Measurements from ENCODE around the gene WNT8A. TPM values are rescaled to one million over a fixed set of nuclear protein-coding genes. Genes with fewer than 3 reads are reported as not detected.

Gene WNT8A
- total and polyA plus RNA-seq, 2 donors (not counting 1 experiment from before 2014, with no cell fraction given), result not detected

DNA sequence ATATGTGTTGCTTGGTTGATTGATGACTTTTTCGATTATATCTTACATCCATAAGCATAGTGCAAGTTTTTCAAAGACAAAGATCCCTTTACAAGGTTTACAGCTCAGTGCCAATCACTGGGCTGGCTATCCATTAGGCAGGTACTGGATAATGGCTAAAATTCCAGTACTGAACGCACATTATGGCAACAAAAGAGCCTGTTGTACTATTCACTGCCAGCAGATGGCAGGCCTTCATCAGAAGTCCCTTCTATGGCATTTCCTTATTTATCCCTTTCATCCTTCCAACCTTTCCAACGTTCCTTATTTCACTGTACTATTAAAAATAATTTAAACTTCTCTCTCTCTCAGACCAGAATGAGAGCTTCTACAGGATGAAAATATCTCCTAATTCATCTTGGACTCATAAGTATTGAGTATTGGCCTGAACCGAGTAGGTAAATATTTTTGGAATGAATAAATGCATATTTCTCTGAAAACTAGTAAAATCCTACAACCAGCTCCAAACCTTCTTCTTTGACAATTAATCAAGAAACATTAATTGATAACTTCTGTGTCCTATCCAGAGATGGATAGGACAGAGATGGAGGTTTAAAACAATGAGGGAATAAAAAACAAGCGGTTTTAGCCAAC lies 6.7 kb upstream of the WNT8A start:
- no peaks in the 10 kb centered on the region for H3K9me3 ChIP-seq (ENCODE audit: control extremely low read depth in 1 of 3, control insufficient read depth in 2 of 3, insufficient read depth in 1 of 3, low read length in 2 of 3)
- ChIA-PET CTCF (interaction anchor here (0.8 to 11.8 kb wide), 33 partner anchors 8 to 331 kb away, joined by 3 to 278 read pairs (median 5); partner anchors contain the start of genes BRD8 and KIF20A), POLR2A (no interaction called here)
- H3K4me1 ChIP-seq (ENCODE audit: control insufficient read depth in 2 of 2, insufficient read depth in 2 of 2, low read length in 2 of 2), result peaks cover 3 to 15% of the 10 kb centered on the region in 2 donors
- intact Hi-C loops (cut with micrococcal nuclease), result loop anchor here (1.0 kb wide), 1 partner anchor 56 kb away; no protein-coding TSS in a partner anchor
- H3K79me2 ChIP-seq (ENCODE audit: control insufficient read depth, insufficient read depth, low read length), result no peaks in the 10 kb centered on the region
- H3K9ac ChIP-seq (ENCODE audit: low read length), result no peak overlapping the region
- no peaks in the 10 kb centered on the region for H3K36me3 ChIP-seq (replicated peaks in 1 of 2; ENCODE audit: control extremely low read depth in 1 of 2, control insufficient read depth in 1 of 2, extremely low read depth in 1 of 2, insufficient read depth in 2 of 2, low read length in 1 of 2)
- no peak overlapping the region for H3K4me3 ChIP-seq (ENCODE audit: control extremely low read depth in 1 of 5, extremely low read depth in 1 of 5, insufficient read depth in 1 of 5, low read depth in 2 of 5, low read length in 4 of 5)
- no CpG with 5 or more reads among the region's 5 CpGs for WGBS (ENCODE audit: insufficient coverage)
- H3K27ac ChIP-seq (ENCODE audit: low read length in 2 of 2), result no peak overlapping the region
- DNase-seq, result peak; percentile 71
- H4K20me1 ChIP-seq (ENCODE audit: control insufficient read depth, insufficient read depth, low read length, poor library complexity, severe bottlenecking), result no peaks in the 10 kb centered on the region
- no peak for TF ChIP-seq EZH2 (IDR thresholded peaks at IDR 0.05; ENCODE audit: borderline replicate concordance, insufficient read depth, low read depth, low read length, poor library complexity, severe bottlenecking)
- TF ChIP-seq, protein P1, sequence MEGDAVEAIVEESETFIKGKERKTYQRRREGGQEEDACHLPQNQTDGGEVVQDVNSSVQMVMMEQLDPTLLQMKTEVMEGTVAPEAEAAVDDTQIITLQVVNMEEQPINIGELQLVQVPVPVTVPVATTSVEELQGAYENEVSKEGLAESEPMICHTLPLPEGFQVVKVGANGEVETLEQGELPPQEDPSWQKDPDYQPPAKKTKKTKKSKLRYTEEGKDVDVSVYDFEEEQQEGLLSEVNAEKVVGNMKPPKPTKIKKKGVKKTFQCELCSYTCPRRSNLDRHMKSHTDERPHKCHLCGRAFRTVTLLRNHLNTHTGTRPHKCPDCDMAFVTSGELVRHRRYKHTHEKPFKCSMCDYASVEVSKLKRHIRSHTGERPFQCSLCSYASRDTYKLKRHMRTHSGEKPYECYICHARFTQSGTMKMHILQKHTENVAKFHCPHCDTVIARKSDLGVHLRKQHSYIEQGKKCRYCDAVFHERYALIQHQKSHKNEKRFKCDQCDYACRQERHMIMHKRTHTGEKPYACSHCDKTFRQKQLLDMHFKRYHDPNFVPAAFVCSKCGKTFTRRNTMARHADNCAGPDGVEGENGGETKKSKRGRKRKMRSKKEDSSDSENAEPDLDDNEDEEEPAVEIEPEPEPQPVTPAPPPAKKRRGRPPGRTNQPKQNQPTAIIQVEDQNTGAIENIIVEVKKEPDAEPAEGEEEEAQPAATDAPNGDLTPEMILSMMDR (IDR thresholded peaks at IDR 0.05), result peak; percentile 99
- no peaks in the 10 kb centered on the region for H3K9me3 Mint-ChIP-seq (ENCODE audit: insufficient read depth)
- H3K4me1 Mint-ChIP-seq, result peaks cover 10% of the 10 kb centered on the region
- no peak overlapping the region for H3K4me3 Mint-ChIP-seq
- H3K27me3 Mint-ChIP-seq, result no peaks in the 10 kb centered on the region
- no peak overlapping the region for H3K4me2 ChIP-seq (replicated peaks; ENCODE audit: low read depth, low read length, poor library complexity, severe bottlenecking)
- no peak overlapping the region for H2AFZ ChIP-seq (ENCODE audit: insufficient read depth, low read depth, low read length, poor library complexity, severe bottlenecking)
- H3K27me3 ChIP-seq (replicated peaks in 1 of 4; ENCODE audit: control extremely low read depth in 1 of 4, control insufficient read depth in 3 of 4, insufficient read depth in 4 of 4, low read length in 3 of 4), result no peaks in the 10 kb centered on the region
- no peak overlapping the region for H3K27ac Mint-ChIP-seq
- peak; percentile 53 for ATAC-seq (ENCODE audit: low read depth)

DNA sequence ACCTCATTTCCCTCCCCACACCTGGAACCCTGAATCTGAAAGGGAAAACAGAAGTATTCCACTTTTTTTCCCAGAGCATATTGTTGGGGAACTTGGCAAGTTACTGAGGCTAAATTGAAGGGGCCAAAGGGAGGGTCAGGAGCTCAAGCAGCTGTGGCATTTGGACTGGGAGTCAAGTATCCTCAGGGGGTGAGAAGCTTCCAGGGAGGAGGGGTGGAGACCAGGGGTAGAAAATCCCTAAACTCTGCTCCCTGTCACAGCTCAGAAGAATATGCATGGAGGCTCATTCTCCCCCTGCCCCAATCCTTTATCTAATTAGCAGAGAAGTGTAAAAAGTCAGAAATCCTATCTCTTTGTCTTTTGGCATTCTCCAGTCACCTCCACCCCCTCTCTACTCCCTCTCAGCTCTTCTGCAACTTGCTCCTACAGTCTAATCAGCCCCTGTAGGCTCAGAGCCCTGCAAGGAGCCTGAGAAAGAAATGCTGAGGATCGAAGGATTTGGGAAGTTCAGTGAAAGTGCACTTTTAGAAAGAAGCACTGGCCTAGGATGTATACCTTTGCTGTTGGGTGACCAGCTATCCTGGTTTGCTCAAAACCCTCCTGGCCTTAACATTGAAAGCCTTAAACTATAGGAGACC lies 5.7 kb upstream of the WNT8A start:
- ChIA-PET POLR2A (interaction anchor here (0.6 kb wide), 1 partner anchor 55 kb away, joined by 4 read pairs; no protein-coding TSS in a partner anchor), CTCF (interaction anchor here (0.6 to 11.8 kb wide), 30 partner anchors 10 to 335 kb away, joined by 3 to 278 read pairs (median 5); partner anchors contain the start of genes BRD8 and KIF20A)
- no peak overlapping the region for H3K27ac ChIP-seq (ENCODE audit: low read length in 2 of 2)
- Mint-ChIP-seq H3K27ac (no peak overlapping the region), H3K4me3 (no peak overlapping the region), H3K27me3 (no peaks in the 10 kb centered on the region), H3K9me3 (ENCODE audit: insufficient read depth) (no peaks in the 10 kb centered on the region), H3K4me1 (peaks cover 10% of the 10 kb centered on the region)
- H3K4me3 ChIP-seq (ENCODE audit: control extremely low read depth in 1 of 5, extremely low read depth in 1 of 5, insufficient read depth in 1 of 5, low read depth in 2 of 5, low read length in 4 of 5), result no peak overlapping the region
- H3K27me3 ChIP-seq (replicated peaks in 1 of 4; ENCODE audit: control extremely low read depth in 1 of 4, control insufficient read depth in 3 of 4, insufficient read depth in 4 of 4, low read length in 3 of 4), result no peaks in the 10 kb centered on the region
- no peaks in the 10 kb centered on the region for H4K20me1 ChIP-seq (ENCODE audit: control insufficient read depth, insufficient read depth, low read length, poor library complexity, severe bottlenecking)
- intact Hi-C loops (cut with micrococcal nuclease), result no loop called here
- H3K4me2 ChIP-seq (replicated peaks; ENCODE audit: low read depth, low read length, poor library complexity, severe bottlenecking), result no peak overlapping the region
- no peak overlapping the region for H3K9ac ChIP-seq (ENCODE audit: low read length)
- no CpG with 5 or more reads among the region's 1 CpG for WGBS (ENCODE audit: insufficient coverage)
- DNase-seq (no peak), ATAC-seq (ENCODE audit: low read depth) (no peak)
- no peaks in the 10 kb centered on the region for H3K9me3 ChIP-seq (ENCODE audit: control extremely low read depth in 1 of 3, control insufficient read depth in 2 of 3, insufficient read depth in 1 of 3, low read length in 2 of 3)
- no peaks in the 10 kb centered on the region for H3K79me2 ChIP-seq (ENCODE audit: control insufficient read depth, insufficient read depth, low read length)
- peaks cover 3 to 15% of the 10 kb centered on the region in 2 donors for H3K4me1 ChIP-seq (ENCODE audit: control insufficient read depth in 2 of 2, insufficient read depth in 2 of 2, low read length in 2 of 2)
- H2AFZ ChIP-seq (ENCODE audit: insufficient read depth, low read depth, low read length, poor library complexity, severe bottlenecking), result no peak overlapping the region
- H3K36me3 ChIP-seq (replicated peaks in 1 of 2; ENCODE audit: control extremely low read depth in 1 of 2, control insufficient read depth in 1 of 2, extremely low read depth in 1 of 2, insufficient read depth in 2 of 2, low read length in 1 of 2), result no peaks in the 10 kb centered on the region
- TF ChIP-seq, protein P1 (IDR thresholded peaks at IDR 0.05), result no peak
- TF ChIP-seq EZH2 (IDR thresholded peaks at IDR 0.05; ENCODE audit: borderline replicate concordance, insufficient read depth, low read depth, low read length, poor library complexity, severe bottlenecking), result no peak
